WTC11 (cell line): ENCODE data around the gene TFAP2D.

Experiments
- CREB1 ChIP-seq: sonication (generic); formaldehyde crosslinking; IDR thresholded peaks from 2 replicates; pipeline ENCODE4 v1.8.0; 2023; ENCODE audit warnings: mild to moderate bottlenecking, missing genetic modification reagents
- E2F4 ChIP-seq: sonication (generic); formaldehyde crosslinking; IDR thresholded peaks from 2 replicates; pipeline ENCODE4 v1.8.1; 2022; ENCODE audit warnings: low read depth, mild to moderate bottlenecking, moderate library complexity, missing genetic modification reagents, borderline replicate concordance
- ESRRA ChIP-seq: sonication (generic); formaldehyde crosslinking; IDR thresholded peaks from 2 replicates; pipeline ENCODE4 v1.8.1; 2022; ENCODE audit warnings: mild to moderate bottlenecking, missing genetic modification reagents, borderline replicate concordance
- MAX ChIP-seq: sonication (generic); formaldehyde crosslinking; IDR thresholded peaks from 2 replicates; pipeline ENCODE4 v1.8.0; 2022; ENCODE audit warnings: mild to moderate bottlenecking, missing genetic modification reagents
- NR2C2 ChIP-seq: sonication (generic); formaldehyde crosslinking; IDR thresholded peaks from 2 replicates; pipeline ENCODE4 v1.8.0; 2022; ENCODE audit warnings: mild to moderate bottlenecking, missing genetic modification reagents
- SP1 ChIP-seq: sonication (generic); formaldehyde crosslinking; conservative IDR thresholded peaks from 2 replicates; pipeline ENCODE4 v1.8.1; 2022; ENCODE audit warnings: missing genetic modification reagents
- STAT6 ChIP-seq: sonication (generic); formaldehyde crosslinking; conservative IDR thresholded peaks from 2 replicates; pipeline ENCODE4 v1.8.1; 2023; ENCODE audit warnings: mild to moderate bottlenecking, low read depth, missing genetic modification reagents, moderate library complexity
- TEAD1 ChIP-seq: sonication (generic); formaldehyde crosslinking; IDR thresholded peaks from 2 replicates; pipeline ENCODE4 v1.8.0; 2022; ENCODE audit warnings: mild to moderate bottlenecking, missing genetic modification reagents
- ZBTB21 ChIP-seq: sonication (generic); formaldehyde crosslinking; IDR thresholded peaks from 2 replicates; pipeline ENCODE4 v1.8.1; 2023; ENCODE audit warnings: mild to moderate bottlenecking, missing genetic modification reagents, borderline replicate concordance
- TF ChIP-seq, protein P1 (sequence below): fragments of 200-600 bp; IDR thresholded peaks from 2 replicates; pipeline ENCODE4 v1.8.0; 2022; ENCODE audit warnings: antibody characterized with exemption
- TF ChIP-seq, protein P2 (sequence below): fragments of 250-450 bp; sonication (Bioruptor Pico); conservative IDR thresholded peaks from 2 replicates; pipeline ENCODE4 v1.9.0; 2021; ENCODE audit warnings: mild to moderate bottlenecking

DNA sequence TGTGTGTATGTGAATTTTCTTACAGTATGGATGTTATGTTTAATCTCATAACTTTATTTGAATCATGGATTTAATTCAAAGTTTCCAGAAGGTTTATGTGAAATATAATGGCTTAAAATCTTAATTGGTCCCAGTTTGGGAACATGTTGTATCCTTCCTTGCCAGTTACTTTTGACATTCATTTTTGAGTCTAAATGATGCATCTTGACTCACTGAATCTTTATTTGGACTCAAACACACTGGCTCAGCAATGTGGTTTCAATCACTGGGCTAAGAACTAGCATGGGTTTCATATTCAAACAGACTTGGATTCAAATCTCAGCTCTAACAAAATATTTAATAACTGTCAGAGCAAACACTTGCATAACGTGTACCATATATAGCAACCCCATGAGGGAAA, 79.4 kb downstream of the TFAP2D start:
- TF ChIP-seq E2F4 (CRISPR knock-in tag): no peak
- TF ChIP-seq, protein P1, sequence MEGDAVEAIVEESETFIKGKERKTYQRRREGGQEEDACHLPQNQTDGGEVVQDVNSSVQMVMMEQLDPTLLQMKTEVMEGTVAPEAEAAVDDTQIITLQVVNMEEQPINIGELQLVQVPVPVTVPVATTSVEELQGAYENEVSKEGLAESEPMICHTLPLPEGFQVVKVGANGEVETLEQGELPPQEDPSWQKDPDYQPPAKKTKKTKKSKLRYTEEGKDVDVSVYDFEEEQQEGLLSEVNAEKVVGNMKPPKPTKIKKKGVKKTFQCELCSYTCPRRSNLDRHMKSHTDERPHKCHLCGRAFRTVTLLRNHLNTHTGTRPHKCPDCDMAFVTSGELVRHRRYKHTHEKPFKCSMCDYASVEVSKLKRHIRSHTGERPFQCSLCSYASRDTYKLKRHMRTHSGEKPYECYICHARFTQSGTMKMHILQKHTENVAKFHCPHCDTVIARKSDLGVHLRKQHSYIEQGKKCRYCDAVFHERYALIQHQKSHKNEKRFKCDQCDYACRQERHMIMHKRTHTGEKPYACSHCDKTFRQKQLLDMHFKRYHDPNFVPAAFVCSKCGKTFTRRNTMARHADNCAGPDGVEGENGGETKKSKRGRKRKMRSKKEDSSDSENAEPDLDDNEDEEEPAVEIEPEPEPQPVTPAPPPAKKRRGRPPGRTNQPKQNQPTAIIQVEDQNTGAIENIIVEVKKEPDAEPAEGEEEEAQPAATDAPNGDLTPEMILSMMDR: no peak
- TF ChIP-seq ZBTB21 (CRISPR knock-in tag): no peak
- TF ChIP-seq NR2C2 (CRISPR knock-in tag): no peak
- TF ChIP-seq SP1 (CRISPR knock-in tag): no peak
- no peak for TF ChIP-seq ESRRA (CRISPR knock-in tag)
- no peak for TF ChIP-seq TEAD1
- no peak for TF ChIP-seq MAX (CRISPR knock-in tag)
- TF ChIP-seq, protein P2, sequence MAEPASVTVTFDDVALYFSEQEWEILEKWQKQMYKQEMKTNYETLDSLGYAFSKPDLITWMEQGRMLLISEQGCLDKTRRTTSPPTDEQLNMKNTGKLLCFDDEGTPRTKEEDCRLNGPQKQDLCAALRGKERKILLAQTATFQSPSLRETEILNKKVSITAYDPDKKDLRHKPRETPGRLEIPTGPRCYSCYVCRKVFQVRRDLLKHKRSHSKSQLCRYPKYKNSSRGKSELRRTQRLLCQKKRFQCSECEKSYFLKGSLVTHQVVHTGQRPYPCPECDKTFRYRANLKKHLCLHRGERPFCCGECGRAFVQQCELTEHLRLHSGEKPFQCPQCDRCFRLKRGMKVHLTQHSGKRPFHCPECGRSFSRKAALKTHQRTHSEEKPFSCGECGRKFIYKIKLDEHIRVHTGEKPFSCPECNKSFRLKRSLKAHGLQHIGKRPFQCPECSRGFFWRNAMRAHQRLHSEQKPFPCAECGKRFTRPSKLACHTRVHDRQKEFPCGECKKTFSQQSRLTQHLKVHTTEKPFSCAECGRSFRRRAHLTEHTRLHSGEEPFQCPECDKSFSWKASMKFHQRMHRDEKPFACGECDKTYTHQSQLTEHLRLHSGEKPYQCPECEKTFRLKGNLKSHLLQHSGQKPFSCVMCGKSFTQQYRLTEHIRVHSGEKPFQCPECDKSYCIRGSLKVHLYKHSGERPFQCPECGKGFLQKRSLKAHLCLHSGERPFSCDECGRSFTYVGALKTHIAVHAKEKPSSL (CRISPR knock-in tag): no peak
- no peak for TF ChIP-seq STAT6
- TF ChIP-seq CREB1 (CRISPR knock-in tag): no peak
